Measurements from ENCODE around the gene TSNAX. TPM values are rescaled to one million over a fixed set of nuclear protein-coding genes. Genes with fewer than 3 reads are reported as not detected.
"Not testable (repeated sequence)": the region's sequence is repeated elsewhere in the genome, so short reads cannot be mapped to it uniquely, and the experiment has no call there.

The TSNAX gene
- total RNA-seq, 1 donor: 27.3 TPM

GRCh38 chr1:231566496-231566895 is 38.0 kb downstream of the TSNAX start:
- no peaks in the 10 kb centered on the region for H3K9me3 ChIP-seq (ENCODE audit: low read depth, low read length)
- H3K27me3 ChIP-seq (ENCODE audit: insufficient read depth, low read length): no peaks in the 10 kb centered on the region
- H3K4me1 ChIP-seq (ENCODE audit: insufficient read depth, low read length): peaks cover 3% of the 10 kb centered on the region
- no peak overlapping the region for H3K4me3 ChIP-seq (ENCODE audit: low read length)

- H3K9me3 ChIP-seq (ENCODE audit: low read depth, low read length); H3K27me3 ChIP-seq (ENCODE audit: insufficient read depth, low read length): not testable (repeated sequence)
Measured at GRCh38 chr1:231570262-231570661, 41.8 kb downstream of the TSNAX start.

DNA sequence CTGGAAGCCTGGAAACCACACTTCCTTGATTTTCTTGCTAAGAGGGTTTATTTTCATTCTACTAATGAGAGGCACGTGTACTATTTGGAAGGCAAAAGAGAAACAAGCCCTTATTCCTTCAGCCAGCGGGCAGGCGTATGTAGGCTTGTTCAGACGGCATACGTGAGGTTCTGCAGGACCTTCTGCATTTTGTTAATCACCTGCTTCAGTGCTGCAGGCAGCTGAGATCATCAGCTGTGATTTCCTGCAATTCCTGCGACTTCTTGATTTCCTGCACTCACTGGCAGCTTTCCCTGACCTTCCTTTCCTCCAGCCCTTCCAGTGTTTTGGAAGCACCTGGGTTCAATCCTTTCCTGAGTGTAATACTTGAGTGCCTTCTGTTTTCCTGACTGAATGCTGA is 43.4 kb downstream of the TSNAX start:
- no peak overlapping the region for H3K4me3 ChIP-seq (ENCODE audit: low read length)
- no peaks in the 10 kb centered on the region for H3K9me3 ChIP-seq (ENCODE audit: low read depth, low read length)
- H3K4me1 ChIP-seq (ENCODE audit: insufficient read depth, low read length): no peaks in the 10 kb centered on the region
- no peaks in the 10 kb centered on the region for H3K27me3 ChIP-seq (ENCODE audit: insufficient read depth, low read length)

More at GRCh38 chr1:231570262-231570661, 41.8 kb downstream of the TSNAX start:
- H3K4me1 ChIP-seq (ENCODE audit: insufficient read depth, low read length); H3K4me3 ChIP-seq (ENCODE audit: low read length): not testable (repeated sequence)

DNA sequence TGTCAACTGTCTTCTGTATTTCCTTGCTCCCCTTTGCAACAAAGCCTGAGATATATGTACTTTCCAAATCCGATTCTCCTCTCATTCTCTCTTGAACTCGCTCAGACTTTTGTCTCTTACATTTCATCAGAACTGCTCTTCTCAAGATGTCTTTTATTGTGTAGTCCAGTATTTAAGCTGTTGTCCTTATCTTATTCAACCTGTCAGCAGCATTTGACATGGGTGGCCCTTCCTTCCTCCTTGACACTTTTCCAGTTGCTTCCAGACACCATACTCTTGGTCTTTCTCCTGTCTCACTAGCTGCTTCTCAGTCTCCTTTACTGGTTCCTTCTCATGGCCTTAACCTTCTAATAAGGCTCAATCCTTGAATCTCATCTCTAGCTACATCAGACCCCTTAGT is 47.0 kb downstream of the TSNAX start:
- no peaks in the 10 kb centered on the region for H3K27me3 ChIP-seq (ENCODE audit: insufficient read depth, low read length)
- H3K4me3 ChIP-seq (ENCODE audit: low read length): no peak overlapping the region
- no peaks in the 10 kb centered on the region for H3K4me1 ChIP-seq (ENCODE audit: insufficient read depth, low read length)
- no peaks in the 10 kb centered on the region for H3K9me3 ChIP-seq (ENCODE audit: low read depth, low read length)

DNA sequence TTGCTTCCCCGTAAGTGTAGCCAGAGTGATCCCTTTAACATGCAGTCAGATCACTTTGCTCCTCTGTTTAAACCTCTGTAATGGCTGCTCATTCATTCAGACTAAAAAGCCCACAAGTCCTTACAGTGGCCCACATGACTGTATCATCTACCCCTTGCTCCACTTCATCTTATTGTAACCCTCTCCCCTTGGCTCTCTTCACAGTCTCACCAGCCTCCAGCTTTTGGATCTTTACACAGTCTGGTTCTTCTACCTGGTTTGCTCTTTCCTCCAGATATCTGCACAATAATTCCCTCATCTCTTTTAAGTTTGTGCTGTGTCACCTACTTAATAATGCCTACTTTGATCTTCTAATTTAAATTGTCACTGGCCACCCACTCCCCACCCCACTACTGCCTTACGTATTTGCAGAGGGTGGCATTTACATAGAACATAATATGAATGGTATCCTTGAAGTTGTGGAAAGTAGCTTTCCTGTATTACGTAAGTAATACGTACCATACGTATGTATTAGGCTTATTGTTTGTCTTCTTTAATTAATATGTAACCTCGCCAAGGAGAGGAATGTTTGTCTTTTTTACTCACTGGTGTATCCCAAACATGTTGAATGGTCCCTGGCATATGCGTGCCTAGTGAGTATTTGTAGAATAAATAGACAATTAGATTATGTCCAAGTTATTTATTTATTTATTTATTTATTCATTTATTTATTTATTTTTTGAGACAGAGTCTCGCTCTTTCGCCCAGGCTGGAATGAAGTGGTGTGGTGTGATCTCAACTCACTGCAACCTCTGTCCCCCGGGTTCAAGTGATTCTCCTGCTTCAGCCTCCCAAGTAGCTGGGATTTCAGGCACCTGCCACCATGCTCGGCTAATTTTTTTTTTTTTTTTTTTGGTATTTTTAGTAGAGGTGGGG is 48.6 kb downstream of the TSNAX start:
- Histone ChIP-seq H3K4me1 (ENCODE audit: insufficient read depth, low read length) (no peaks in the 10 kb centered on the region), H3K9me3 (ENCODE audit: low read depth, low read length) (no peaks in the 10 kb centered on the region), H3K27me3 (ENCODE audit: insufficient read depth, low read length) (no peaks in the 10 kb centered on the region), H3K4me3 (ENCODE audit: low read length) (no peak overlapping the region)

DNA sequence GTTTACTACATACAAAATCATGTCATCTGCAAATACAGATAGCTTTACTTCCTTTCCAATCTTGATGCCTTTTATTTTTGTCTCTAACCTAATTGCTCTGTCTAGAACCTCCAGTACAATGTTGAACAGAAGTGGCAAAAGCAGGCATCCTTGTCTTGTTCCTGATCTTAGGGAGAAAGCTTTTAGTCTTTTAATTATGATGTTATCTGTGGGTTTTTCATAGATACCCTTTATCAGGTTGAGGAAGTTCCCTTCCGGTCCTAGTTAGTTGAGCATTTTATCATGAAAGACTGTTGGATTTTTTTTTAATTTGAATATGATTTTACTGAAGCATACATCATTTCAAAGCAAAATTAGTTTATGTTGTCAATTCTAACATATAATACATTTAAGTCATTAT is 52.4 kb downstream of the TSNAX start:
- no peaks in the 10 kb centered on the region for H3K27me3 ChIP-seq (ENCODE audit: insufficient read depth, low read length)
- H3K9me3 ChIP-seq (ENCODE audit: low read depth, low read length): no peaks in the 10 kb centered on the region
- H3K4me3 ChIP-seq (ENCODE audit: low read length): no peak overlapping the region
- no peaks in the 10 kb centered on the region for H3K4me1 ChIP-seq (ENCODE audit: insufficient read depth, low read length)

DNA sequence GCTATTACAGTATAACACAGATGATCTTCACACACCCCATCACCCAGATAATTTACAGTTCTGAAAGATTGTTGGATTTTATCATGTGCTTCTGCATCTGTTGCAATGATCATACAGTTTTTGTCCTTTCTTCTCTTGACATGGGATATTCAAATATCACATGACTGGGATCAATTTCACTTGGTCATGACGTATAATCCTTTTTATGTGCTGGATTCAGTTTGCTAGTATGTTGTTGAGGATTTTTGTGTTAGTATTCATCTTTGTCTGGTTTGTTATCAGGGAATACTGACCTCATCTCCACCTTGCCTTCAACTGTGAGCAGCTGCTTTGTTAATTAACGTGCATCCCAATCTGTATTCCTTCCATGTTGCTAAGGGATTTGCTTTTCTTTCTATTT is 53.4 kb downstream of the TSNAX start:
- no peaks in the 10 kb centered on the region for H3K9me3 ChIP-seq (ENCODE audit: low read depth, low read length)
- H3K27me3 ChIP-seq (ENCODE audit: insufficient read depth, low read length): no peaks in the 10 kb centered on the region
- H3K4me3 ChIP-seq (ENCODE audit: low read length): no peak overlapping the region
- H3K4me1 ChIP-seq (ENCODE audit: insufficient read depth, low read length): no peaks in the 10 kb centered on the region

DNA sequence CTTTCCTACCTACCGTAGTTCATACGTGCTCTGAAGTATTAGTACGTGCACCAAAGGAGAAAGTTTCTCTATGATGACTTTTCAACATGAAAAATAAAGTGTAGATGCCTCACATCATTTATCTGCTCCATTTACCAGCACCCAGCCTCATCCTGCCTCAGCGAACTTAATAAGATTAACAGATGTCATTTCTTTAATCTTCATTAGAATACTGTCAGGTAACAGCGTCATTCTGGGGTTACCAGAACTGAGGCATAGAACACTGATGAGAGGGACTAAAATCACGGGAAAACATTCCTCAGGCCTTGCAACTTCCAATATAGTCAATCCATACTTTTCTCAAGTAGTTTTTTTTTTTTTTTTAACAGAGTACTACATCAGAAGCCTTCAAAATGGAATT is 54.9 kb downstream of the TSNAX start:
- Histone ChIP-seq H3K9me3 (ENCODE audit: low read depth, low read length) (no peaks in the 10 kb centered on the region), H3K4me3 (ENCODE audit: low read length) (no peak overlapping the region), H3K27me3 (ENCODE audit: insufficient read depth, low read length) (no peaks in the 10 kb centered on the region), H3K4me1 (ENCODE audit: insufficient read depth, low read length) (no peaks in the 10 kb centered on the region)

DNA sequence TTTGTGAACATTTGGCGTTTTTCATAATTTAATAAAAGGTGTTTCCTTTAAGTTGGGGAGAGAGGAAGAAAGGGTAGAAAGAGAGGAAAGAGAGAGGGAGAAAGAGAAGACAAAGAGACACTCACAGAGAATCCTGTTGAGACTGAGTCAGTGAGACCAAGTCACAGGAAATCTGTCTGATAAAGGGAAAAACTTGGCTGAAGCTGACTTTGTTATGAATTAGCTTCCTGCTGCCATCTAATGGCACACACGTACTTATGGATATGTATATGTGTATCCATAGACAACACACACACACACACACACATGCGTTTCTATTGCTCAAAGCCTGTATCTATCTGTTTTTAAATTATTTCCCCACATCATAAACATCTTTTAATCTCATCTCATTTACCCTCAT is 55.6 kb downstream of the TSNAX start:
- H3K4me1 ChIP-seq (ENCODE audit: insufficient read depth, low read length): no peaks in the 10 kb centered on the region
- H3K27me3 ChIP-seq (ENCODE audit: insufficient read depth, low read length): no peaks in the 10 kb centered on the region
- no peak overlapping the region for H3K4me3 ChIP-seq (ENCODE audit: low read length)
- no peaks in the 10 kb centered on the region for H3K9me3 ChIP-seq (ENCODE audit: low read depth, low read length)

GRCh38 chr1:231584921-231585320 is 56.5 kb downstream of the TSNAX start:
- Histone ChIP-seq H3K4me3 (ENCODE audit: low read length) (no peak overlapping the region), H3K27me3 (ENCODE audit: insufficient read depth, low read length) (no peaks in the 10 kb centered on the region), H3K9me3 (ENCODE audit: low read depth, low read length) (no peaks in the 10 kb centered on the region), H3K4me1 (ENCODE audit: insufficient read depth, low read length) (no peaks in the 10 kb centered on the region)

- Histone ChIP-seq H3K4me1 (ENCODE audit: insufficient read depth, low read length) (peaks cover 13% of the 10 kb centered on the region), H3K4me3 (ENCODE audit: low read length) (no peak overlapping the region), H3K27me3 (ENCODE audit: insufficient read depth, low read length) (no peaks in the 10 kb centered on the region), H3K9me3 (ENCODE audit: low read depth, low read length) (no peaks in the 10 kb centered on the region)
Measured at GRCh38 chr1:231590453-231591198, 62.2 kb downstream of the TSNAX start.

DNA sequence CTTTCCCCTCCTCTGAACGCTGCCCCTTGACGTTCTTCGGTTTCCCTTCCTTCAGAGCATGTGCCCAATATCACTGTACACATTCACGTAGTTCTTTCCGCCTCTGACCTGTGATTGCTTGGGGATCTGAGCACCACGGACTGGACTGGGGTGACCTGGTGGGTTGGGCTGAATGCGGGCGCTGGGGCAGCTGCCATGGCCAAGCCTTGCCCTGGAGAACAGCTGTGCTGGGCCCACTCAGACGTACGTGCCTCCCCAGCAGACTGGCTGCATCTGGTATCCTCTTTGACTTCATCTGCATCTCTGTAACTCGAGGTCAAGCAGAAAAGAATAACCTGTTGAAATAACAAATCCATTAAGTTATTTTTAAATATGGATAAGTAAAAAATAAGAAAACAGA is 63.0 kb downstream of the TSNAX start:
- Histone ChIP-seq H3K9me3 (ENCODE audit: low read depth, low read length) (no peaks in the 10 kb centered on the region), H3K27me3 (ENCODE audit: insufficient read depth, low read length) (no peaks in the 10 kb centered on the region), H3K4me3 (ENCODE audit: low read length) (no peak overlapping the region), H3K4me1 (ENCODE audit: insufficient read depth, low read length) (peaks cover 13% of the 10 kb centered on the region)

GRCh38 chr1:231592809-231593208 is 64.3 kb downstream of the TSNAX start:
- Histone ChIP-seq H3K4me1 (ENCODE audit: insufficient read depth, low read length) (peaks cover 13% of the 10 kb centered on the region), H3K27me3 (ENCODE audit: insufficient read depth, low read length) (no peaks in the 10 kb centered on the region), H3K9me3 (ENCODE audit: low read depth, low read length) (no peaks in the 10 kb centered on the region), H3K4me3 (ENCODE audit: low read length) (no peak overlapping the region)

DNA sequence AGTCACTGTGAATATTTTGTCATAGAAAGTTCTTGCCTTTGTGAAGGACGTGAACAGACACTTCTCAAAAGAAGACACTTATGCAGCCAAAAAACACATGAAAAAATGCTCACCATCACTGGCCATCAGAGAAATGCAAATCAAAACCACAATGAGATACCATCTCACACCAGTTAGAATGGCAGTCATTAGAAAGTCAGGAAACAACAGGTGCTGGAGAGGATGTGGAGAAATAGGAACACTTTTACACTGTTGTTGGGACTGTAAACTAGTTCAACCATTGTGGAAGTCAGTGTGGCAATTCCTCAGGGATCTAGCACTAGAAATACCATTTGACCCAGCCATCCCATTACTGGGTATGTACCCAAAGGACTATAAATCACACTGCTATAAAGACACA is 64.8 kb downstream of the TSNAX start:
- H3K4me1 ChIP-seq (ENCODE audit: insufficient read depth, low read length): peaks cover 13% of the 10 kb centered on the region
- H3K4me3 ChIP-seq (ENCODE audit: low read length); H3K27me3 ChIP-seq (ENCODE audit: insufficient read depth, low read length); H3K9me3 ChIP-seq (ENCODE audit: low read depth, low read length): not testable (repeated sequence)

DNA sequence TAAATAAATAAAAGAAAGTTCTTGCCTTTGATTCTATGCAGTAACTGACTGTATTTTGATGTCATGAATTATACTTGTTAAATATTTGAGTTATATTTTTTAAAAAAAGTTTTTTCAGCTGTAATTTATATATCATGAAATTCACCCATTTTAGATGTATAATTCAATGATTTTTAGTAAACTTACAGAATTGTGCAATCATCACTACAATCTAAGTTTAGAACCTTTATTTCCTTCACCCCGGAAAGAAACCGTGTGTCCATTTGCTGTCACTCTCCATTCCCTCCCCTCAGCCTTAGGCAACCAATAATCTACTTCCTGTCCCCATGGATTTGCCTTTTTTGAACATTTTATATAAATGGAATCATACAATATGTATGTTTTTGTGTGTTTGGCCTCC is 65.7 kb downstream of the TSNAX start:
- Histone ChIP-seq H3K4me3 (ENCODE audit: low read length) (no peak overlapping the region), H3K4me1 (ENCODE audit: insufficient read depth, low read length) (peaks cover 13% of the 10 kb centered on the region), H3K27me3 (ENCODE audit: insufficient read depth, low read length) (no peaks in the 10 kb centered on the region), H3K9me3 (ENCODE audit: low read depth, low read length) (no peaks in the 10 kb centered on the region)

Data from mononuclear cell (primary cell).